B cell (primary cell): ENCODE data around the gene TMC6. TPM values are rescaled to one million over a fixed set of nuclear protein-coding genes. Genes with fewer than 3 reads are reported as not detected.
A peak's percentile ranks its signal among the peaks of the same experiment; 100 is the strongest.

ENCODE experiments used
- ATAC-seq: fragments of 200-7000 bp; cut with Tn5 transposase; one replicate; pipeline ENCODE4 v1.10.0; 2021; ENCODE audit warnings: low read depth, mild to moderate bottlenecking, moderate number of reproducible peaks, moderate library complexity
- CTCF ChIA-PET: fragments of 350-600 bp; sonication (Branson Sonifier 250); formaldehyde crosslinking; loops from one replicate; lab custom pipeline; 2021; ENCODE audit warnings: antibody characterized with exemption, inconsistent platforms; lab: Charles Lee
- POLR2A ChIA-PET: fragments of 350-600 bp; sonication (Branson Sonifier 250); formaldehyde crosslinking; loops from one replicate; lab custom pipeline; 2021; ENCODE audit warnings: antibody characterized with exemption; lab: Charles Lee
- DNase-seq: peaks from one replicate; pipeline ENCODE4 v3.0.0; 2013
- H2AFZ ChIP-seq: 2 replicates; pipeline ENCODE4 v1.6.1; 2012; ENCODE audit warnings: mild to moderate bottlenecking, low read depth, low read length; ENCODE audit not compliant: insufficient read depth, poor library complexity, severe bottlenecking
- H3K27ac ChIP-seq, 2 donors: 1 replicate in 1 of 2; 2 replicates in 1 of 2; pipeline ENCODE4 v1.5.1; 2012 to 2013; ENCODE audit warnings: low read length in 2 of 2, mild to moderate bottlenecking in 2 of 2, moderate library complexity in 1 of 2
- H3K27me3 ChIP-seq, 4 experiments: fragments of 200-600 bp in 1 of 4; sonication (generic) in 1 of 4; replicated peaks in 1 of 4; 1 replicate in 2 of 4; 2 replicates in 2 of 4; pipeline versions ENCODE4 v1.6.1 to v1.7.0; 2013 to 2016; ENCODE audit warnings: low read length in 3 of 4, mild to moderate bottlenecking in 2 of 4, mixed read lengths in 1 of 4, moderate library complexity in 1 of 4; ENCODE audit not compliant: insufficient read depth in 4 of 4, control insufficient read depth in 3 of 4; ENCODE audit errors: control extremely low read depth in 1 of 4
- H3K36me3 ChIP-seq, 2 experiments: replicated peaks in 1 of 2; 1 replicate in 1 of 2; 2 replicates in 1 of 2; pipeline versions ENCODE4 v1.6.1 to v1.7.1; 2013; ENCODE audit warnings: low read length in 1 of 2; ENCODE audit not compliant: insufficient read depth in 2 of 2, control insufficient read depth in 1 of 2; ENCODE audit errors: control extremely low read depth in 1 of 2, extremely low read depth in 1 of 2
- H3K4me1 ChIP-seq, 2 donors: fragments of 200-600 bp in 1 of 2; sonication (generic) in 1 of 2; 1 replicate in 1 of 2; 2 replicates in 1 of 2; pipeline versions ENCODE4 v1.5.1 to v1.6.1; 2013 to 2017; ENCODE audit warnings: low read length in 2 of 2; ENCODE audit not compliant: control insufficient read depth in 2 of 2, insufficient read depth in 2 of 2
- H3K4me2 ChIP-seq: replicated peaks from 2 replicates; pipeline ENCODE3; 2012; ENCODE audit warnings: mild to moderate bottlenecking, low read depth, low read length; ENCODE audit not compliant: poor library complexity, severe bottlenecking
- H3K4me3 ChIP-seq, 5 experiments: fragments of 200-600 bp in 1 of 5; sonication (generic) in 1 of 5; 1 replicate in 3 of 5; 2 replicates in 2 of 5; pipeline versions ENCODE4 v1.5.1 to v1.7.0; 2011 to 2016; ENCODE audit warnings: low read length in 4 of 5, mild to moderate bottlenecking in 4 of 5, low read depth in 2 of 5, control low read depth in 1 of 5, moderate library complexity in 1 of 5; ENCODE audit not compliant: insufficient read depth in 1 of 5; ENCODE audit errors: control extremely low read depth in 1 of 5, extremely low read depth in 1 of 5
- H3K79me2 ChIP-seq: fragments of 200-600 bp; sonication (generic); one replicate; pipeline ENCODE4 v1.6.0; 2016; ENCODE audit warnings: low read length; ENCODE audit not compliant: control insufficient read depth, insufficient read depth
- H3K9ac ChIP-seq: fragments of 200-600 bp; sonication (generic); 2 replicates; pipeline ENCODE4 v1.6.1; 2017; ENCODE audit warnings: mild to moderate bottlenecking, low read length, moderate library complexity
- H3K9me3 ChIP-seq, 3 donors: one replicate each; pipeline versions ENCODE4 v1.6.1 to v1.7.1; 2013; ENCODE audit warnings: low read length in 2 of 3; ENCODE audit not compliant: control insufficient read depth in 2 of 3, insufficient read depth in 1 of 3; ENCODE audit errors: control extremely low read depth in 1 of 3
- H4K20me1 ChIP-seq: 2 replicates; pipeline ENCODE4 v1.6.0; 2012; ENCODE audit warnings: mild to moderate bottlenecking, low read length; ENCODE audit not compliant: insufficient read depth, control insufficient read depth, poor library complexity, severe bottlenecking
- H3K27ac Mint-ChIP-seq: one replicate; pipeline ENCODE4 v1.8.0; 2021; ENCODE audit warnings: mixed read lengths
- H3K27me3 Mint-ChIP-seq: one replicate; pipeline ENCODE4 v1.8.0; 2021; ENCODE audit warnings: mixed read lengths
- H3K4me1 Mint-ChIP-seq: one replicate; pipeline ENCODE4 v1.8.0; 2021; ENCODE audit warnings: mixed read lengths
- H3K4me3 Mint-ChIP-seq: one replicate; pipeline ENCODE4 v1.8.0; 2021; ENCODE audit warnings: mixed read lengths
- H3K9me3 Mint-ChIP-seq: one replicate; pipeline ENCODE4 v1.8.0; 2022; ENCODE audit warnings: mixed read lengths; ENCODE audit not compliant: insufficient read depth
- CTCF ChIP-seq: fragments of 200-600 bp; IDR thresholded peaks from one replicate; pipeline ENCODE4 v1.8.0; 2022; ENCODE audit warnings: antibody characterized with exemption, mild to moderate bottlenecking
- EZH2 ChIP-seq: IDR thresholded peaks from 2 replicates; pipeline ENCODE4 v1.6.1; 2012; ENCODE audit warnings: borderline replicate concordance, low read depth, mild to moderate bottlenecking, moderate library complexity, low read length; ENCODE audit not compliant: insufficient read depth, poor library complexity, severe bottlenecking
- WGBS: methylation state at CpG from one replicate; pipeline ENCODE4 v1.1.5; 2013; ENCODE audit warnings: missing lambda C conversion rate; ENCODE audit not compliant: insufficient coverage; 5-methylcytosine and 5-hydroxymethylcytosine counted together
- intact Hi-C: fragments of 100-400 bp; cut with micrococcal nuclease; formaldehyde crosslinking; loops from one replicate; pipeline ENCODE4 v1.10.0; 2022
- polyA plus RNA-seq: library from polyadenylated mRNA; depleted of rRNA; stranded (reverse); fragments of >200 nt; gene quantifications from 2 replicates; pipeline ENCODE4 v1.2.3, GENCODE V29; 2012
- total RNA-seq, 2 donors: library from RNA; stranded (reverse); fragments of 120-200 nt in 1 of 2; gene quantifications; 1 replicate in 1 of 2; 2 replicates in 1 of 2; pipeline versions ENCODE4 v1.2.3 to v1.2.4, GENCODE V29; 2013 to 2022

The TMC6 gene
- total and polyA plus RNA-seq, 2 donors (not counting 1 experiment from before 2014, with no cell fraction given) = 374 to 891 TPM

GRCh38 chr17:78143214-78144146 is 14.9 kb upstream of the TMC6 start:
- TF ChIP-seq CTCF (no peak), EZH2 (no peak)
- ChIA-PET POLR2A (interaction anchor here (0.5 to 22.6 kb wide), 7 partner anchors 9 to 213 kb away, joined by 3 to 432 read pairs (median 9); partner anchors contain the start of genes SYNGR2, TMC6 and TMC8), CTCF (interaction anchor here (1.2 to 14.1 kb wide), 4 partner anchors 13 to 34 kb away, joined by 3 to 357 read pairs (median 6); partner anchors contain the start of genes SYNGR2, TK1 and TMC8)
- Histone ChIP-seq H3K9me3 (peaks cover 0 to 10% (median 0%) of the 10 kb centered on the region in 3 donors), H2AFZ (no peak overlapping the region), H3K27me3 (no peaks in the 10 kb centered on the region), H3K4me1 (peaks cover 82 to 95% of the 10 kb centered on the region in 2 donors), H3K9ac (no peak overlapping the region), H4K20me1 (peaks cover 9% of the 10 kb centered on the region), H3K36me3 (peaks cover 0 to 24% of the 10 kb centered on the region in 2 experiments), H3K27ac (peak overlapping the region; percentile 38 to 57), H3K4me2 (peak overlapping the region; percentile 67), H3K79me2 (peaks cover 21% of the 10 kb centered on the region), H3K4me3 (no peak overlapping the region)
- no peaks in the 10 kb centered on the region for H3K9me3 Mint-ChIP-seq
- no peak for ATAC-seq
- intact Hi-C loops = no loop called here
- no peaks in the 10 kb centered on the region for H3K27me3 Mint-ChIP-seq
- 92% methylated on average over 17 of the region's 21 CpGs for WGBS
- H3K4me1 Mint-ChIP-seq = peaks cover 83% of the 10 kb centered on the region
- peak overlapping the region; percentile 81 for H3K27ac Mint-ChIP-seq
- no peak for DNase-seq
- H3K4me3 Mint-ChIP-seq = no peak overlapping the region
